GM10248 (cell line): ENCODE results near the gene BBS4.

Experiments
- CTCF ChIA-PET: fragments of 300-600 bp; sonication (Branson Sonifier 250); formaldehyde crosslinking; extraction: SDS; loops from one replicate; lab custom pipeline; 2021; ENCODE audit warnings: antibody characterized with exemption; lab: Yijun Ruan, JAX
- POLR2A ChIA-PET: fragments of 350-650 bp; sonication (Branson Sonifier 250); formaldehyde crosslinking; extraction: SDS; loops from one replicate; lab custom pipeline; 2020; ENCODE audit warnings: antibody characterized with exemption; lab: Yijun Ruan, JAX
- DNase-seq: peaks from one replicate; pipeline ENCODE4 v3.0.0; 2012; ENCODE audit errors: extremely low spot score
- CTCF ChIP-seq: IDR thresholded peaks from 2 replicates; pipeline ENCODE4 v1.5.1; 2012; ENCODE audit warnings: mild to moderate bottlenecking, low read depth; ENCODE audit errors: extremely low read depth, missing control alignments, control extremely low read depth

Gene BBS4

GRCh38 chr15:72778796-72779195 is 92.8 kb downstream of the BBS4 start:
- CTCF ChIA-PET = interaction anchor here (1.3 to 2.5 kb wide), 4 partner anchors 10 to 921 kb away, joined by 3 to 11 read pairs (median 6); no protein-coding TSS in a partner anchor
- POLR2A ChIA-PET = interaction anchor here (0.6 kb wide), 1 partner anchor 412 kb away, joined by 3 read pairs; no protein-coding TSS in a partner anchor
- TF ChIP-seq CTCF = no peak
- no peak for DNase-seq

DNA sequence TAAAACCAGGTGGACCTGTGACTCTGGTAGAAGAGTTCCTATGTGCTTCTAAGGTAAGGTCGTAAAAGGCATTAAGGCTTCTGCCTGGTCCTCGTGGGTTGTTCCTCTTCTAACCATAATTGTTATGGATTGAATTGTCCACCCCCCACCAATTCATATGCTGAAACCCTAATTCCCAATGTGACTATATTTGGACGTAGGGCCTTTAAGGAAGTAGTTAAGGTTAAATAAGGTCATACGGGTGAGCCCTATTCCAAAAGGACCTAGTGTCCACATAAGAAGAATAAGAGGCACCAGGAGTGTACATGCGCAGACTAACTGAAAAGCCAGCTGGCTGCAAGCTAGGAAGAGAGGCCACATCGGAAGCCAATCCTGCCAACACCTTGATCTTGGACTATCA is 95.6 kb downstream of the BBS4 start:
- TF ChIP-seq CTCF = no peak
- DNase-seq = no peak
- ChIA-PET POLR2A (no interaction called here), CTCF (interaction anchor here (1.0 to 1.6 kb wide), 2 partner anchors 28 to 60 kb away, joined by 3 to 4 read pairs; no protein-coding TSS in a partner anchor)

DNA sequence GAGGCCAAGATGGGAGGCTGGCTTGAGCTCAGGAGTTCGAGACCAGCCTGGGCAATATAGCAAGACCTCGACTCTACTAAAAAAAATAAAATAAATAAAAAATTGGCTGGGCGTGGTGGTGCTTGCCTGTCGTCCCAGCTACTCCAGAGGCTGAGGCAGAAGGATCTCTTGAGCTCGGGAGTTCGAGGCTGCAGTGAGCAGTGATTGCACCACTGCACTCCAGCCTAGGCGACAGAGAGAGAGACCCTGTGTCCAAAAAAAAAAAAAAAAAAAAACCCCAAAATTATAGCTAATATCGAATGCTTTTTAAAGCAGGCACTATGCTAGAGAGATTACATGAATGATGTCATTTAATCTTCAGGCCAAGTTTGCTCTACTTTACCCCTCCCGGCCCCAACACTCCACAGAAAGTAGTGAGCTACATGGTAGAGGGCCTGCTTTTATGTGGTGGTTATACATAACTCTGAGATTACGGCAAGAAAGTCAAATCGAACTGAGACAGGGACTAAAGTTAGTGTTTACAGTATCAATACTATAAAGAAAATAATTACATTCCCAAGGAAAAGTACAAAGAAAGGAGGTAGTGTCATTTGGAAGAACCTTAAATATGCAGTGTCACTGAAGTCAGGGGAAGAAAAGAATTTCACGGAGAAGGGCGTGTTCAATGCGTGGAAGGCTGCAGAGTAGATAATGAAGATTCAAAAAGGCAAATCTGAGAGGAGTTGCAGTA is 96.4 kb downstream of the BBS4 start:
- CTCF ChIA-PET = interaction anchor here (1.0 to 1.6 kb wide), 2 partner anchors 29 to 61 kb away, joined by 3 to 4 read pairs; no protein-coding TSS in a partner anchor
- TF ChIP-seq CTCF = no peak
- POLR2A ChIA-PET = interaction anchor here (0.6 kb wide), 1 partner anchor 48 kb away, joined by 8 read pairs; no protein-coding TSS in a partner anchor
- DNase-seq = no peak

DNA sequence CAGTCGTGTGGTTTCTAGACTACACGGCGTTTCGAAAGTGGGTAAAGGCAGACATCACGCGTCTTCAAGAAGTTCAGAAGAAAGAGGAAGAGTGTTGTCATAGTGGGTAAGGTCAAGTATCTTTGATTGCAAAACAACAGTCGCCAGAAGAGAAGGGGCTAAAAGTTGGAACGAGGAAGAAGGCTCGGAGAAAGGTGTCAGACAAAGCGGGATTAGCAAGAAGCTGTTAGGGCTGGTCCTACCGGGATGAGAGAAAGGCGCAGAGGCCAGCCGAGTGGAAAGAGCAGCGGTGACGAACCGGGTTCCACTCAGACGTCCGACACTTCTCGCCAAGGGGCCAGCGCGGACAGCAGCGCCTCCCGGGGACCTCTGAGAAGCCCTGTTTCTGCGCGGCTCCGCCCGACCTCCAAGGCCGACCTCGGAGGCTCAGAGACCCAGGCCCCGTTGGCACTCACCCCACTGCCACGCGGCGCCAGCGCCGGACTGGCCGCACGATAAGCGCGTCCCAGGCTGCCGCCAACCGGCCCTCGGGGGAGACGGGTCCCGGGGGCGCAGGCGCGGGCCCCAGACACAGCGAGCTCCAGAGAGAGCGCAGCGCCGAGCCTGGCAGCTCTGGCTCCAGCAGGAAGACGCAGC is 97.1 kb downstream of the BBS4 start:
- no peak for TF ChIP-seq CTCF
- DNase-seq = peak; percentile 66
- POLR2A ChIA-PET = interaction anchor here (0.6 kb wide), 1 partner anchor 49 kb away, joined by 8 read pairs; no protein-coding TSS in a partner anchor
- CTCF ChIA-PET = interaction anchor here (1.0 to 1.6 kb wide), 2 partner anchors 30 to 61 kb away, joined by 3 to 4 read pairs; no protein-coding TSS in a partner anchor

DNA sequence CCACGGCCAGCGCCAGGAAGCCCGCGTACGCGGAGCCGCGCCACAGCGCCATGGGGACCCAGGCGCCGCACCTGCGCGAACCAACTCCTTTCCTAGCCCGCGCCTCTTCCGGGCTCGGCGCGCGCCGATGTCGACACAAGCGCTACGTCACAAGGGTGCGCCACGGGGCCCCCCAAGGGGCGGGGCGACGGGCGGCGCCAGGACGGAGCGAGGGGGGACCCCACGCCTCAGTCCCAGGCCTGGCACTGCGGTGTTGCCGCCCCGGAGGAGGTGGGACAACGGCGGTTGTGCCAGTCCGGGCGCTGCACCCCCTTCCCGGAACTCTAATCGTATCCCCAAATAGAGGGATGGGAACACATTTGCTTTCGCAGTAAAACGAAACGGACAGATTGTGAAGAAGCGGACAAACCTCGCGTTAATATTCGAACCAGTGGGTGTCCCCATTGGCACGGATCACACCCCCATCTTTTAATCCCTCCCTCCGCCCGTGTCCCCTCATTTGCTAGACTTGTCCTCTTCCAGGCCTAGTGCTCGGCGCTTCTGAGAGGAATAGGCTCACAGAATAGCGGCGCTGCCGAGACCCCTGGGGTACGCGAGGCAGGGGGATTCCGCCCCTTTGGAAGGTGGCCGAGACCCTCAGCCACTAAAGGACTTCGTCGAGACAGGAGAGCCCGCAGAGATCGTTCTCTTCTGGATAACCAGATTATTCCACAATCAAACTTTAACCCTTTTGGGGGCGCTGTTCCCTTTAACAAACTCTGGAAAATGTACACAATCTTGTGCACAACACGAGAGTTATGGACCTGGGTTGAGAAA is 97.8 kb downstream of the BBS4 start, which contains the start of gene ADPGK:
TSS of gene ADPGK (minus strand) at position 119 of the 816 bp plus-strand sequence. CDS start at position 52, 67 bp downstream.
- CTCF ChIA-PET = interaction anchor here (1.6 kb wide), 2 partner anchors 18 to 298 kb away, joined by 4 to 7 read pairs; no protein-coding TSS in a partner anchor
- peak; percentile 97 for DNase-seq
- POLR2A ChIA-PET = no interaction called here
- peak; percentile 34 for TF ChIP-seq CTCF
